Measurements from ENCODE around the gene EPHA1.

EPHA1 gene

DNA sequence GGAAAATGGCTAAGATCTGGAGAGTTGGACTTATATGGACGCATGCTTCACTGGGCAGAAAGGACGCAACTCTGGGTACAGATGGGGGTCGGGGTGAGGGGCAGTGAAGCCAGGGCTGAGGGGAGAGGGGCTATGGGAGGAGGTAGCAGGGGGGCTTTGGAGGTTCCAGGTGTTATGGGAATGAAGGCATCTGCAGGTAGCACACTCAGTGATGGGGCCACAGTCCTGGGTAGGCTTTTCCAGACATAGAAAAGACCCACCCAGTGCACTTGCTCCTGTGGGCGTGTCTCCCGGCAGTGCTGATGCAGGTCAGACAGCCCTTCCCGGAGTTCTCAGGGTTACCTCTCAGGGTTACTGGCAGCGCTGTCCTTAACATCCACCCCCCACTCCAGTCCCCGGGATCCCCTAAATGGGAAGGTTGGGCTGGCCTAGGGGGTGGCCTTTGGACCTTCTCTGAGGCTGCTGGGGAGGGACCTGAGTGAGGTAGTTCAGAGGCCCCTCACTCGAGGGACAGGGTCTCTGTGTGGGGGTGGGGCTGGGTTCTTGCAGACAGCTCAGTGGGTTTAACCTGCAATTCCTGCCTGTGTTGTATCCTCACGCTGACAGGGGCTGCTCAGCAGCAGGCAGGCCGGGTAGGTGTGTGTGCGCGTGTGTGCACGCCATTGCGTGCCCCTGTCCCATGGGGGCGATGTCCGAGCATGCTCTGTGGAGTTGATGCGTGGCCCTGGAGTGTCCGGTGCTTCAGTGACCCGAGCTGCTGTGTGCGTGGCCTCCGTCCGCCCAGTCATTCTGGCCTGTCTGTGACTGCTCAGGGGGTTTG, 21.3 kb downstream of the EPHA1 start:
- DNase-seq, result no peak

DNA sequence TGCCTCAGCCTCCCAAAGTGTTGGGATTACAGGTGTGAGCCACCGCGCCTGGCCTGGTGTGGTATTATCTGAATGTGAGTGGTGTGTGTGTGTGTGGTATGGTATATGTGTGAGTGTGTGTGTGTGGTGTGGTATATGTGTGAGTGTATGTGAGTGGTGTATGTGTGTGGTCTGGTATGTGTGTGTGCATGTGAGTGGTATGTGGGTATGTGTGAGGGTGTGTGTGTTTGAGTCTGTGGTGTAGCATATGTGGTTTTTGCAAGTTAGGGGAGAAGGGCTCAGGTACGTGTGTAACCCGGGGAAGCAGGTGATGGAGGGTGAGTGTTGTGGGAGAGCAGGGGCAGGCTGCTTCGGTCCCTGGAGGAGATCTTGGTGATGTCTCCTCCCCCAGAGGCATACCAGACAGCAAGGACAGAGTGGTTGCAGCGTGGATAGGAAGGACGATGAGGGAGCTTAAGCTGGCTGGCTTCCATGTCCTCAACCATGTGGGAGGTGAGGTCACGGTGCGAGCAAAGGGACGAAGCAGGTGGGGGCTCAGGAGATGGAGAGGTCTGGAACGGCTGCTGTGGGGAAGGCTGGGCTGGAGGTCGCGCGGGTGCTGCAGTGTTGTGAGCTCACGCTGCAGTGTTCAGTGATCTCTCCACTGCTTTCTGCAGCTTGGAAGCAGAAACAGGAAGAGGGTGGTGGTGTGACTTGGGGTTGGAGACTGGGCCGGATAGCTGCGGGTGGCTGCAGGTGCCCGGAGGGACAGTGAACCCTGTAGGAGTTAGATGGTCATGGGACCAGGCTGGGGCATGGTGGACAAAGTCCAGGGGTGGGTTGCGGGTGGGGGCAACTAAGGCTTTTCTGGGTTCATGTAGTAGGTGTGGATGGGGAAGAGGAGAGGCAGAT, 22.5 kb downstream of the EPHA1 start:
- DNase-seq, result peak; percentile 67

DNA sequence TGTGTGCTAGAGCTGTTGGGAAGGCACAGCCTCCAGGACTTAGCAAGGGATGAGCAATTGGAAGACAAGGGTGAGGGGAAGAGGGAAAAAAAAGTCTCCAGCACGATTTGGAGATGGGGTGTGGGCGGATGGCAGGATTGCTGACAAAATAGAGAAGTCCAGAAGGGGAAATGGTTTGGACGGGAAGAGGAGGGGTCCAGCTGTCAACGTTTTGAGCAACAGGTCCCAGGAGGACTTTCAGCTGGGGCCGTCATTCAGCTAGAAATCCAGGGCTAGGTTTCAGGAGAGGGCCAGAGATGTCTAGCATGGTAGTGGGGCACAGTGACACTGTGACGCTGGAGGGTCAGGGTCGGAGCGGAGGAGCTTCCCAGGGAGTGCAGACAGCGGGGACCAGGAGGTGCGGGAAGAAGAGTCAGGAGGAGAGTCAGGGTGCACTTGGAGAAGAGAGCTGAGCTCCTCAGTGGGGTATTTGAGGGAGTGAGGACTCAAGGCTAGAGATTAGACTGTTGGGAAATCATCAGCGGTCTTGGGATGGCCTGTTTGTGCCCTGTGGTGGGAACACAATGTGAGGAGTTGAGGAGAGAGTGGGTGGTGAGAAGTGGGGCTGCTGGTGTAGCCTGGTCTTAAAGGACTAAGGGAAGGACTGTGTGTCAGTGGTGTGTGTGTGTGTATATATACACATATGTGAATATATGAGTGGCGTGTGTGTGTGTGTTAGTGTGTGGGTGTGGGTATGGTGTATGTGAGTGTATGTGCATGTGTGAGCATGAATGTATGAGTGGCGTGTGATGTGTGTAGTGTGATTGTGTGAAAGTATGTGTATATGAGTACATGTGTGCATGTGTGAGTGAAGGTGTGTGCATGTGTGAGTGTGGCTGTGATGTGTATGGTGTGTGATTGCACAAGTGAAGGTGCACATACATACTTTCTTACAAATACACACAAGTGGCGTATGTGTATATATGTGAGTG, 23.7 kb downstream of the EPHA1 start:
- no peak for DNase-seq

DNA sequence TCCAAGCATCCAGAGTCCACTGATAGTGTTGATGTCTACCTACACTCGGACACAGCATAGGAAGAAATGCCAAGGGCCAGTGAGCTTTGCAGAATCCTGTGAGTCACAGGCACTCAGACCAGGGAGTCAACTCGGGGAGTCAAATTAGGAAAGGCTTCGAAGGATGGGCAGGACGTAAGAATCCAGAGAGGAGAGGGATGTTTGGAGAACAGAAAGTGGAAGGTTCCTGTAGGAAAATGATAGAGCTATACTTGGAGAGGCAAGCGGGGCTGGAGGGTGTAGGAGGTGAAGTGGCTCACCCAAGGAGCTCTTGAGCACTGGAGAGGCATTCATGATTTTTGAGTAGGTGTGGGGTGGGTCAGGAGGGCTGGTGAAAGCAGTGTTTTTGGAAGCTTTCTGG, 24.5 kb downstream of the EPHA1 start:
- no peak for DNase-seq

DNA sequence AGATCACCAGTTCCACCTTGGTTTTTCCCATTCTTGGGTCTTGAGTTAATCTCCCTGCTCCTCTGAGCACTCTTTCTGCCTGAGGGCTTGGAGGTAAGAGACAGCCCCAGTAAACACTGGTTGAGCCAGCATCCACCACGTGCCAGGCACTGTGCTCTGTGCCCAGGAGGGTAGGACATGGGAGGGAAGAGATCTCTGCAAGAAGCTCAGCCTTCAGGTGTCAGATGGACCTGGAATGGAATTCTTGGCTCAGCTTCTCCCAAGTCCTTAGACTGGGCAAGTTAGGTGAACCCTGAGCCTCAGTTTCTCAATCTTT, 25.1 kb downstream of the EPHA1 start:
- DNase-seq, result no peak

DNA sequence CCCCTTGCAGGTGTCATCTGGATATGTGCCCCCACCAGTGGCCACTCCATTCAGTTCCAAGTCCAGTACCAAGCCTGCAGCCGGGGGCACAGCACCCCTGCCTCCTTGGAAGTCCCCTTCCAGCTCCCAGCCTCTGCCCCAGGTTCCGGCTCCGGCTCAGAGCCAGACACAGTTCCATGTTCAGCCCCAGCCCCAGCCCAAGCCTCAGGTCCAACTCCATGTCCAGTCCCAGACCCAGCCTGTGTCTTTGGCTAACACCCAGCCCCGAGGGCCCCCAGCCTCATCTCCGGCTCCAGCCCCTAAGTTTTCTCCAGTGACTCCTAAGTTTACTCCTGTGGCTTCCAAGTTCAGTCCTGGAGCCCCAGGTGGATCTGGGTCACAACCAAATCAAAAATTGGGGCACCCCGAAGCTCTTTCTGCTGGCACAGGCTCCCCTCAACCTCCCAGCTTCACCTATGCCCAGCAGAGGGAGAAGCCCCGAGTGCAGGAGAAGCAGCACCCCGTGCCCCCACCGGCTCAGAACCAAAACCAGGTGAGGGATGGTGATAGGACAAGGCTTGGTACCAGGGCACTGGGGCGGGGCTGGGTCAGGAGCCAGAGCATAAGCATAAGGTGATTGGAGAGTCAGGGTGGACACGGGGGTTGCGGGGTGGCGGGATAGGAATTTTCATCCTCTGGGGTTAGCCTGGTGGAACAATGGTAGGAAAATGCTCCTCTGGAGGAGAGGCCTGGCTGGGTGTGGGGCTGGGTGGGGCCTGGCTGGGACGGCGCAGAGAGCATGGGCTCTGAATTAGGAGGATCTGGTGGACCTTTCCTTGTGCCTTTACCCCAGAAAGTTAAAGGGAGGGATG, 25.6 kb downstream of the EPHA1 start:
- DNase-seq, result no peak

DNA sequence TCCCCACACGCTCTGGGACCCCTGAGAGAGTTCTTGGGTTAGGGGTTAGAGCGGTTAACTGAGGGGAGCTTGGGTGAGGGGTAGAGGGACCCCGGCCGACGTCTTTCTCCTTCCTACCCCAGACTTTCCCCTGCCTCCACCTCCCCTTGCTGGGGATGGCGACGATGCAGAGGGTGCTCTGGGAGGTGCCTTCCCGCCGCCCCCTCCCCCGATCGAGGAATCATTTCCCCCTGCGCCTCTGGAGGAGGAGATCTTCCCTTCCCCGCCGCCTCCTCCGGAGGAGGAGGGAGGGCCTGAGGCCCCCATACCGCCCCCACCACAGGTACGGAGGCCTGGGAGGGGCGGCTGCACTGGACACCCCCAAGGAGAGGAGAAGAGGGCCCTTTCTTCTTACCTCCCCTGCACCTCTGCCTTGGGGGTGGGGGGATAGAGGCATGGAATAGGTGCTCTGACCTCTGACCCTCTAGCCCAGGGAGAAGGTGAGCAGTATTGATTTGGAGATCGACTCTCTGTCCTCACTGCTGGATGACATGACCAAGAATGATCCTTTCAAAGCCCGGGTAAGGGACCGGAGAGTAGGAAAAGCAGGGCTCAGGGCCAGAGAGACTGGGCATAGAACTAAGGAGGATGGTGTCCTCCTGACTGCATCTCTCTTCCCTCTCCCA, 26.4 kb downstream of the EPHA1 start:
- no peak for DNase-seq

DNA sequence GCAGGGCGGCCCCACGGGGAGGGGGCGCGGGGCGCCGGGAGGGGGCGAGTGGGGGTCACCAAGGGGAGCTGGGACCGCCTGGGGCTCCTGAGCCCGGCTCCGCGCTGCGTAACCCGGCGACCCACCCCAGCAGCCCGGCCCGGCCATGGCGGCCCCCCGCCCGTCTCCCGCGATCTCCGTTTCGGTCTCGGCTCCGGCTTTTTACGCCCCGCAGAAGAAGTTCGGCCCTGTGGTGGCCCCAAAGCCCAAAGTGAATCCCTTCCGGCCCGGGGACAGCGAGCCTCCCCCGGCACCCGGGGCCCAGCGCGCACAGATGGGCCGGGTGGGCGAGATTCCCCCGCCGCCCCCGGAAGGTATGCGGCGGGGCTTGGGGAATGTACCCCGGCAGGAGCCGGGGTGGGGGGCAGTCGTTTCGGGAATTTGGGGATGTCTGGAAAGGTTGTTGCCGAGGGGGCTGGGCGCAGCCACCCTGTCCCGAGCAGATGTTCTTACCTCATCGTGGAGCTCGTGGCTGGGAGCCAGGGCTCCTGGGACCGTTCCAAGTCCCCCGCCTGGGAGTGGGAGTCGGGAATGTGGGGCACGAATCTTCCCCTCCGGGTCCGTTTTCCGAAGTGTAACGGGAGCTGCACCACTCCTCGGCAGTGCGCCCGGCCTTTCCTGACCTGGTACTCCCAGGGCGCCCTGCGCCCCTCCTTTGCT, 27.1 kb downstream of the EPHA1 start:
- peak; percentile 68 for DNase-seq

DNA sequence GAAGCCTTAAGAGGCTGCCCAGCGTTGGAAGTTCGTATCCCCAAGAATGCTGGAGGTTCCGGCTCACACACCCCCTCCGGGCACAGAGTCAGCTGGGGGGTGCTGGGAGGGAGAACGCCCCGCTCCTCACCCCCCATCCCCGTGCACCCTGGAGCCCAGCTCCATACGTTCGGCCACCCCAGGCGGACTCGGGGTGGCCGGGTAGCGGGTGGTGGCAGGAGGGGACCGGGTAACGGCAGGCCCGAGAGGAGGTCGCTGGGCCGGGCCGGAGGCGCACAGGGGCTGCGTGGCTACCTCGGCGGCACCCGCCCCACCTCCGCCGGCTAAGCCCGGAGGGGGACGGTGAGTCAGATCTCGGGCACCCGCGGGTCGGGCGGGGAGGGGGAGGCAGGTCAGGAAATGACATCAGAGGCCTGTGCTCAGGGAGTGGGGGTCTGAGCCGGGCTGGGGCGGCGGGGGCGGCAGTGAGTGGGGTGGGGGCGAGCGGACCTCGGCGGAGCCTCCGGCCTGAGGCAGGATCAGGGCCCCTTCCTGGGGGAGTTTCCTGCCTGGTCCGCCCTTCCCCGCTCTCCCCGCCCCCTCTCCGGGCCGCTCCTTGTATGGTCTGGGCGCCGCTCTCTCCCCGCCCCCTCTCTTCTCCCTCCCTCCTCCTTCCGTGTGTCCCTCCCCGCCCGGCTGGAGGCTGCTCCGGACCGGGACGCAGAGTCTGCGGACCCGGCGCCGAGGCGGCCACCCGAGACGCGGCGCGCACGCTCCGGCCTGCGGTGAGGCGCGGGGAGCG, 27.8 kb downstream of the EPHA1 start, which contains the start of gene ZYX:
Gene ZYX, plus strand, starts transcription at position 700 of the 781 bp plus-strand sequence. CDS start 227 bp downstream, outside the sequence.
- peak; percentile 95 for DNase-seq

DNA sequence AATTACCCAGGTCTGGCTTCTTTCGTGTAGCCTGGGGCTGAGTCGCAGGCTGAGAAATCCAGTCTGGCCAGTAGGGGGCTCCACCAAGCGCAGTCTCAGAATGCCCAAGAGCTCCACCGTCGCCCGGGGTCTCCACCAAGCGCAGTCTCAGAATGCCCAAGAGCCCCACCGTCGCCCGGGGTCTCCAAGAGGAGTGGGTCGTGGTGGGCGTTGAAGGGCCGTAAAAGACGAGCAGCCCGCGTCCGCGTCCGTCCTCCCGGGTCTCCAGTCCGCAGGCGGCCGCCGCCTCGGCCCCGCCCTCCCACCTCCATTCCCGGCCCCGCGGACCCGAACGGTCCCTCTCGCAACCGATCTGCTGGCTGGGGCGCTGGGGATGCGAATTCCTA, 28.4 kb downstream of the EPHA1 start:
- peak; percentile 97 for DNase-seq

DNA sequence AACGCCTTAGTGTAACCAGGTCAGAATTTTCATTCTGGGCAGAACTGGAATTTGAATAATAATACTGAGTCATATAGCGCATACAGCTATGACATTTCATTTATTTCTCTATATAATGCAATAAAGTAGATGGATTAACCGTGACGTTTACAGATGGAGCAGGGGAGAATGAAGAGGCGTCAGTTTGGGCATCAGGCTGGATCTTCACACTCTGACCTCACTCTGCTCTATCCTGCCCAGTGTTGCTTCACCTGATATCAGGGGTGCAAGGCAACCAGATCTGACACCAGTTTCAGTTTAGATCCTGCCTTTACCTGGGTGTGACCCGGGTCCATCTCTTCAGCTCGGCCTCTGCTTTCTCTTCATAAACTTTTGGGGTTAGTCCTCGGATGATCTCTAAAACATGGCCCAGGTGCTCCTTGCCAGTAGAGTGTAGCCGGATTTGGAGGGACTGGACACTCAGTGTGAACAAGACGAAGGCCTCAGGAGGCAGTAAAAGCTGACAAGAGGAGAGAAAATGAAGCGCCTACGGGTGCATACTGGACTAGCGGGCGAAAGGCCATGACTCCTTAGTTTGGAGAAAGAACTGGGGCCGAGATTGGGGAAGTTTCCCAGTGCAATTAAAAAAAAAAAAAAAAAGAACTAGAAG, 28.9 kb downstream of the EPHA1 start:
- DNase-seq, result no peak

DNA sequence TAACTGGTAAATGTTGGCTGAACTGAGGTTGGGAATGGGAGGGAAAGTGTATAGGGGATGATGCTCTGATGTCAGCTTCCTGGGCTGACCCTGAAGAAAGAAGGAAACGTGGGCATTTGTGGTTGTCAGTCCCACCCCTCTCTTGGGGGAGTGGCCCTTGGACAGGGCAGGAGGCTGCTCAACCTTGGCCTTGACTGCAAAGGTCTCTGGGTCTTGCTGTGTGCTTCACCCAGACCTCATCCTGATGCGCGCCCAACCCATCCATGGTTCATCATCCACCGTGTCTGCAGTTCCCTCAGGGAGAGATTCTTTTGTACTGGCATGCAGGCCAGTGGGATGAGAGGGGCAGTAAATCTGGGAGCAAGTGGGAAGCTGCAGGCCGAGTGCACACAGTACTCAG, 32.3 kb downstream of the EPHA1 start:
- DNase-seq, result no peak

DNA sequence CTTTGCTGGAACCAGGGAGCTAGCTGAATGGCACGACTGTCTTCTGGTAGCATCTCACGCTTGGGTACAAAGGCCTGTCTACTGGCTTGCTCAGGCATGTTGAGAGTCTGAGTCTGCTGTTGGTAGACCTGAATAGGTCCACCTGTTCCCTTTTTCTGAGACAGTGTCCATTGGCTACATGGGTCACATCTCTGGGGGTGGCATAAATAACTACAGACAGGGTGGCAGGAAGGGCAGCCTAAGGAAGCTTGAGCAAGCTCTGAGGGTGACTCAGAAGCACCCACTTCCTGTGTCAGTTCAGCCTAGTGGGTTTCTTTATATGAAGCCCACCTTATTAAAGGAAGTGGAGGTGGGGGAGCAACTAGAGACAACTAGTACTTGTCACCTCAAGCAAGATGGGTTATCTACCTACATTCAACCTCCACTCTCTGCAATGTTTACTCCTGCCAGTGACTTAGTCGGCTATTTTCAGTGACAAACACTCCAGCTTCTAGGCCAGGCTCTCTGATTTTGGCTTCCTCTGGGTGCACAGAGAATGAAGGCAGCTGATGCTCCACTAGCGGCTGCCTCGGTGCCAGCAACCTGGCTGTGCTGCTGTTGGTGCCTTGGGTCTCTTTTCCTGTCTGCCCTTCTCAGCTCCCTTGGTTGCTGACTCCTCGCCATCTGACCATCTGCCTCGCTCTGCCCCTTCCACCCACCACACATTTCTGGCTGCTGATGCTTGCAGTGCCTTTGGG, 33.2 kb downstream of the EPHA1 start:
- DNase-seq, result peak; percentile 73

DNA sequence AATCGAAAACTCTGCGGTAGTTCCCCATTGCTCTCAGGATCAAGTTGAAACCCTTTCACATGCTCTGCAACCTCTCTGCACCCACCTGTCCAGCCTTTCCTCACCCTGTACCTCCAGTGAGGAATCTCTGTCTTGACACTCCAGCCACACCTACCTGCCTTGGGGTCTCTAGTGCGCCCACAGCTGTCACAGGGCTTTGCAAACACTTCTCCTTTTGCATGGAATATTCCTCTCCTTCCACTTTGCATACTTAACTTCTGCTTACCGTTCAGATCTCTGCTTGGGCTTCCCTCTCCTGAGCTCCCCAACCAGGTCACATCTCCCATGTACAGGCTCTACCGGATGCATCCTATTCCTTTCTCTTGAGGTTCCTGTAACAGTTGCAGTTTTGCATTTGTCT, 34.1 kb downstream of the EPHA1 start:
- DNase-seq, result no peak

DNA sequence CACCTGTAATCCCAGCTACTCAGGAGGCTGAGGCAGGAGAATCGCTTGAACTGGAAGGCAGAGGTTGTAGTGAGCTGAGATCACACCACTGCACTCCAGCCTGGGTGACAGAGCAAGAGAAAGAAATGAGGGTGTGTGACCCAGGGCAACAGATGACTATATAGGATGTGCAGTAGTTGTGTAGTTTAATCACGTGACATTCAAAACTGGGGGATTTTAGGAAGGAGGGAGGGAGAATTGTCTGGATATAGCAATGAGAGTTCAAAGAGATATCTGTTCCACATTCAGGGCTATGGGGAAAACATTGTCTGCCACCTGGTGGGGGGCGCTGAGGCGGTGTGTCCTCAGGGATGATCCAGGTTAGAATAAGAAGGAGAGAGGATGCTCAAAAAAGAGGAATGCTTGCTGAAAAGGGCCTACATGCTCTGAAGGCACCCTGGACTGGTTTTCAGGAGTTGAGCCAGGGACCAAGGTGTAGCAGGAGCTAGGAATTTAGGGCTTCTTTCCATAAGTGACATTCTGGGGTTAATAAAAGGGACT, 35.3 kb downstream of the EPHA1 start:
- DNase-seq, result no peak

DNA sequence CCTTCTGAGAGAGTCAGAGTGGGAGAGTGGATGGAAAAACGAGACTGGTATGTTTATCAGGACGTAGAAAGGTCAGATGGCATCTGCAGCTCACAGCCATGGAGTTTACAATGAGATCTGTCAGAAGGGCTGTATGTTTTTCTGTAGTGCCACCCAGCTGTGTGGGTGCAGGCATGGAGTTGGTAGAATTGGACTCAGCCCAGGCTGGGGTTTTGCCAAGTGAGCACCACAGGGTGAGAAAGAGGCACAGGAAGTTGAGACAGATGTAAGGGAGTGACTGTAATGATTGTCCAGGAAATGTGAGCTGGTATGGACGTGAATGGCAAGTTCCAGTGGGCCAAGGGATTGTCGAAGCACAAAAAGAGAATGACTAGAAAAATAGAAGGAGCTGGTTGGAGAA, 36.6 kb downstream of the EPHA1 start:
- no peak for DNase-seq

DNA sequence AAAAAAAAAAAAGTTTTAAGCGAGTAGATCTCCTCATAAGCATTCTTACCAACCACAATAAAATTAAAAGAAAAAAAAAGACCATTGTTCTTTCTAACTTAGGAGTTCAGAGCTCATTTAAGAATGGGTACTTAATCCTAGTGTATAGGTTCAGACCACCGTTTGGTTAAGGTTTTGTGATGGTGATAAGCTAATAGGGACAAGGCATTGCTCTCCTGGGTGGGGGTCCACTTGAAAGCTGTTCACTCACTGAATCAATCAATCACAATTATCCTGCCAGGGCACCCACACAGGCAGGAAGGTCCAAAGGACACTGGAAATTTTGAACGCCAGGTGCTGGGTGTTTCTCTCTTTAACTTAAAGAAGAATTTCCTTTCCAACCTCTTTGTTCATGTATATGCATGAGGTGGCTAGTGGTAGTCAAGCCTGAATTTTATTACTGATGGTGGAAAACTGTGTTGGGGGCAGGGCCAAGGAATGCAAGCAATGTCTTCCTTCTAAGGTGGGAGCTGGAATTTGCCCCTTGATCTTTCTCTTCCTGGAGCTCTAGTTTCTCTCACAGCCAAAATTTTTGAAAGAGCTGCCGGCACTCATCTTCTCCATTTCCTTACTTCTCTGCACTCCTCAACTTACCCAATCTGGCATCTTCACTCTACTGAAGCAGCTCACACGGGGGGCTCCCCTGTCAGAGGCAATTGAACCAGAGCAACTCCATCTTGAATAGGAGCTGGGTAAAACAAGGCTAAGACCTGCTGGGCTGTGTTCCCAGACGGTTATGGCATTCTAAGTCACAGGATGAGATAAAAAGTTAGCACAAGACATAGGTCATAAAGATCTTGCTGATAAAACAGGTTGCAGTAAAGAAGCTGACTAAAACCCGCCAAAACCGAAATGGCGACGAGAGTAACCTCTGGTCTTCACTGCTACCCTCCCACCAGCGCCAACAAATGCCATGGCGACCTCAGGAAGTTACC, 38.7 kb downstream of the EPHA1 start:
- no peak for DNase-seq
